Pons (tissue), 1 donor: Measurements from ENCODE around the gene UBE3C.
"Not testable (repeated sequence)": the region's sequence is repeated elsewhere in the genome, so short reads cannot be mapped to it uniquely, and the experiment has no call there.

ENCODE experiments used
- DNase-seq: peaks from one replicate; pipeline ENCODE4 v3.0.0-alpha.2; 2016; ENCODE audit warnings: low spot score

UBE3C gene

DNA sequence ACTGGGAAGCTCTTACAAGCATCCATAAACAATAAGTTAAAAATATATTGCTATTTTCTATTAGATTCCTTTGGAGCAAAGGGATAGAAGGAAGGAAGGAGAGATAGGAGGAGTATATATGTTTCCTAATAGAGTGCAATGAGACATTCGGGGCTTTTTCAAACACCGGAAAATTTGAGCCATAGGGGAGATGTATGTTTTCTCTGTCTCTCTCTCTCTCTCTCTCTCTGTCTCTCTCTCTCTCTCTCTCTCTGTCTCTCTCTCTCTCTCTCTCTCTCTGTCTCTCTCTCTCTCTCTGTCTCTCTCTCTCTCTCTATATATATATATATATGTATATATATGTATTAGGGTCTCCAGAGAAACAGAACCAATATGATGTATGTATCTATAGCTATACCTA lies 7.9 kb upstream of the UBE3C start:
- not testable (repeated sequence) for DNase-seq

DNA sequence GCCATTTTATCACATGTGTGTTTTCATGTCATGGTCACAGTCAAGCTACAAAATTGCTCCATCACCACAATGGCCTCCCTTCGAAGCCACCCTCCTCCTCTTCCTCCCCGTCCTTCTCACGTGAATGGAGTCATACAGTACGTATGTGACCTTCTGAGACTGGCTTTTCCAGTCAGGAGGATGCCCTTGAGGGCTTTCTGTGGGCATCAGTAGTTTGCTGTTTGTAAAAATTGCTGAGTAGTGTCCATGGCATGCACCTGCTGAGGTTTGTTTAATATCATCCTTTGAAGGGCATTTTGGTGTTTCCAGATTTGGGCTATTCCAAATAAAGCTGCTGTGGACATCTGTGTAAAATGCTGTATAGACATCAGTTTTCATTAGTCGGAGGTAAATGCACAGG lies 5.9 kb upstream of the UBE3C start:
- DNase-seq, result no peak

GRCh38 chr7:157133304-157133703 lies 5.4 kb upstream of the UBE3C start:
- DNase-seq, result no peak

- DNase-seq, result no peak
These were observed 2.4 kb upstream of the UBE3C start for GRCh38 chr7:157136372-157136771.

- no peak for DNase-seq
These were observed 664 bp upstream of the UBE3C start for GRCh38 chr7:157138101-157138423.

DNA sequence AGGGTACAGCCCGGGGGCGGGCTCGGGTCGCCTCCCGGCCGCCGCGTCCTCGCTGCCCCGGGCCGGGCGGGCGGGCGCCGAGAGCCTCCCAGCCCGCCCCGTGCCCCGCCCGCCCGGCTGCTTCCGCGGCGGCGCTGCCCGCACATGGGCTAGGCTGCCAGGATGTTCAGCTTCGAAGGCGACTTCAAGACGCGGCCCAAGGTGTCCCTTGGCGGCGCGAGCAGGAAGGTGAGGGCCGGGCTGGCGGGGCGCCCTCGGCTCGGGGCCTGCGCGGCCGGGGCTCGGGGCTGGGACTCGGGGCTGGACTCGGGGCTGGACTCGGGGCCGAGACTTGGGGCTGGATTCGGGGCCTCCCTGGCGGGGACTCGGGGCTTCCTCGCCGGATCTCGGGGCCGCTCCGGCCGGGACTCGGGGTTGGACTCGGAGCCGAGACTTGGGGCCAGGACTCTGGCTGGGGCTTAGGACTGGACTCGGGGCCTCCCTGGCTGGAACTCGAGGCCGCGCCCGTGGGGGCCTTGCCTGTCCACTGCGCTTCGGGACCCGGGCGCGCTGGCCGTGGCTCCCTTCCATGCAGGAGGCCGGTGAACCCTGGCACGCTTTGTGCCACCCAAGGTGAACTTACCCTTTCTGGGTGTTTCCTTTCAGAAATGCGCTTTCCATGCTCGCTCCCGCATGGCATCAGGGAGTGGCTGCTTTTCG lies 534 bp downstream of the UBE3C start:
- DNase-seq, result no peak

GRCh38 chr7:157139810-157140510 lies 1.2 kb downstream of the UBE3C start:
- no peak for DNase-seq

GRCh38 chr7:157140511-157140905 lies 1.8 kb downstream of the UBE3C start:
- DNase-seq, result no peak

DNA sequence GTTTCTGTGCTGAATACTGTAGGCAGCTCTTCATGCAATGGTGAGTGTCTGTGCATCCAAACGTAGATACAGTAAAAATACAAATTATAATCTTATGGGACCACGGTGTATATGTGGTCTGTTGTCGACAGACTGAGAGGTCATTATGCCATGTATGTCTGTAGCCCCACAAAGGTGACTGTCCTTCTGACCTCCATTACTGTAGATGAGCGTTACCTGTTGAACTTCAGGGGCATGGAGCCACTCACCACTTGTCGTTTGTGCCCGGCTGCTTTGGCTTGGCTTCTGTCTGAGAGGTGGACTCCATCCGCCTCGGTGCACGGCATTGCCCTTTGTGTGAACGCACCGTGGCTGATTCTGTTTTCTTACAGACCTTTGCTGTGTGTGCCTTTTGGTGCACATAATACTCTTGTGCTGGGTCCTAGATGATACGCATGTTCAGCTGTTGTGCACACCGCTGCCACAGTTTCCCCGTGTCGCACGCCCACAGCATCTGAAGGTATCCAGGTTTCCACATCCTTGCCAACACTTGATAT lies 2.9 kb downstream of the UBE3C start:
- no peak for DNase-seq

DNA sequence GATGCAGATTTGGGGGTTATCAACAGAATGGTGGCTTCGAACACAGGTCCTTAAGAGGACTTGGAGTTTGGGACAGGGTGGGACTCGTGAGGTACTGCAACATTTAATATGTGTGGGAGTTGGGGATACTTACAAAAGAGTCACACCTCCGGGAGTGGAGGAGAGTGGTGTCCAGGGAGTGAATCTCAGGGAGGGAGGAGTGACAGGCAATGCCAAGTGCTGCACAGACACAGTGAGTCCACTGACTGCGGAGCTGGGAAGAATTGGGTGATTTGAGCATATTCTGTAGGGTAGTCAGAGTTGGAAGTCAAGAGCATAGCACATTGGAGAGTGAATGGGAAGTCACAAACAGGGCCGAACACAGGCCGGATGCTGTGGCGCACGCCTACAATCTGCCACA lies 5.1 kb downstream of the UBE3C start:
- no peak for DNase-seq

- DNase-seq, result no peak
These were observed 10.6 kb downstream of the UBE3C start for GRCh38 chr7:157149317-157149716.

GRCh38 chr7:157150882-157151281 lies 12.2 kb downstream of the UBE3C start:
- no peak for DNase-seq

GRCh38 chr7:157151626-157152339 lies 13.1 kb downstream of the UBE3C start:
- no peak for DNase-seq

DNA sequence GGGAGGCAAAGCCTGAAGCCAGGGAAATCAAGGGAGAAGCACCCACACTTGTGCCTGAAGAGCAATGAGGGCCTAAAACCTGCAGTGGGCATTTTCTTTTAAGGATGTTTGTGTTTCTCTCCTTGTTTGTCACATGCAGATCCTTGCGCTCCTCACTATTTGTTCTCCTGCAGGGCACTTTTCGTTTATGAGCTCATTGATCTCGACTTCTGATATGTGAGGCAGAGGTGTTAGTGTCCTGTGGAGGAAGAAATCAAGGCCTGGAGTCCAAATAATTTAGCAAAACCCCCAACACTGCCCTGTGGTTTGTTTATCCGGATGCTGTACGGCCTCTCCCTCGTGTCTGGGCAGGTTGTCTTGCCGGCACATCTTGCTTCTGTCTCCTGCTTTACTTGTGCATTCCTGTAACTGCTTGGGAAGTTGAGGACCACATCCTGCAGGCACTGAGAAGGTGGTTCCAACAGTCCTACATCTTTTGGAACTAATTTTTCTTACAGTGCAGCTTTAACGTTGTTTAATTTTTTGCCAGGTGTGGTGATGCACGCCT lies 13.7 kb downstream of the UBE3C start:
- no peak for DNase-seq

DNA sequence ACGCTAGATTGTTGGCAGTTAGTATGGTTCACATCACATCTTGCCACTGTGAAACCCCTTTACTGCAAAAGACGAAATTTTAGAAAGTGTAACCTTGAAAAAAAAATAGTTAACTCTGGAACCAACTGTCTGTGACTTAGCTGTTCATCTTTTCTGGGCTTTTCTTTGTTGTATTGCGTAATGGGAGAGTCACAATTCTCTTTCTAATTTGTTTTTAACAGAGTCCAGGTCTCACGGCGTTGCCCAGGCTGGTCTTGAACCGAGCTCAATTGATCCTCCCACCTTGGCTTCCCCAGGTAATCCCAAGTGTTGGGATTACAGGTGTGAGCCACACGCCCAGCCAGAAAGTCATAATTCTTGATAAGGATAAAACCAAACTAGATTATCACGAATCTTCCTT lies 14.5 kb downstream of the UBE3C start:
- no peak for DNase-seq

DNA sequence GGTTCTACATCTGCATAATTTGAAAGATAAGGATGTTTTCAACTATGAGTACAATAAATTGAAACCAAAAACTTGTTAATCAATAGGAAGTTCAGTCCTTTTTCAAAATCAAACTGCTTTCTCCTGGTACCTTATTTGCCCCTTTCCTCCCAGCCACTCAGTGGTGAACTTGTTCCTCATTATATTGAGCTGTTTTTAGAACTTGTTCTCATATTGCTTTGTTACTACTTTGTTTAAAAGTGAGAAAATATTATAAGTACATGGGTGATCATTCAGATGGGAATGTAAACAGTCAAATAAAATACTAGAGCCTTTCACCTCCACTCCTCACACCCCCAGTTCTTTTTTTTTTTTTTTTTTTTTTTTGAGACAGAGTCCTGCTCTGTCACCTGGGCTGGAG lies 17.2 kb downstream of the UBE3C start:
- no peak for DNase-seq

GRCh38 chr7:157158400-157158799 lies 19.7 kb downstream of the UBE3C start:
- DNase-seq, result peak; percentile 95

DNA sequence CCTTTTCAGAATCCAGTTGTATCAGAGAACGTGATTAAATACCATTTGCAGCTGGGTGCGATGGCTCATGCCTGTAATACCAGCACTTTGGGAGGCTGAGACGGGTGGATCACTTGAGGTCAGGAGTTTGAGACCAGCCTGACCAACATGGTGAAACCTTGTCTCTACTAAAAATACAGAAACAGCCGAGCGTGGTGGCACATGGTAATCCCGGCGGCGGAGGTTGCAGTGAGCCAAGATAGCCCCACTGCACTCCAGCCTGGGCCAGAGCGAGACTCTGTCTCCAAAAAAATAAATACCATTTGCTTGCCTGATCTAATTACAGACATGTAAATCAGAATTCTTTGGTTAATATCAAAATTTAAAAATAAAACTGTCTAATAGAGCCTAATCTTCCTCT lies 20.8 kb downstream of the UBE3C start:
- DNase-seq, result not testable (repeated sequence)

- DNase-seq, result no peak
These were observed 21.7 kb downstream of the UBE3C start for GRCh38 chr7:157160433-157160832.

DNA sequence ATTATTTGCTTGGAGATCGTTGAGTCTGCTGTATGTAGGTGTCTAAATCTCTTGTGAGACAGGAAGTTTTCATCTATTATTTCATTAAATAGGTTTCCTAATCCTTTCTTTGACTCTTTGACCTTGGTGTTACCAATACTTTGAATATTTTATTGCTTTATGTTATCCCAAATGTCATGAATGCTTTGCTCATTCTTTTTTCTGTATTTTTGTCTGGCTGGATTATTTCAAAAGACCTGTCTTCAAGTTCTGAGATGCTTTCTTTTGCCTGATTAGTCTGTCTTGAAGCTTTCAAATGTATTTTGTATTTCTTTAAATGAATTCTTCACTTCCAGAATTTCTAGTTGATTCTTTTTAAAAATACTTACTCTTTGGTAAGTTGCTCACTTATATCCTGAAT lies 27.3 kb downstream of the UBE3C start:
- no peak for DNase-seq

DNA sequence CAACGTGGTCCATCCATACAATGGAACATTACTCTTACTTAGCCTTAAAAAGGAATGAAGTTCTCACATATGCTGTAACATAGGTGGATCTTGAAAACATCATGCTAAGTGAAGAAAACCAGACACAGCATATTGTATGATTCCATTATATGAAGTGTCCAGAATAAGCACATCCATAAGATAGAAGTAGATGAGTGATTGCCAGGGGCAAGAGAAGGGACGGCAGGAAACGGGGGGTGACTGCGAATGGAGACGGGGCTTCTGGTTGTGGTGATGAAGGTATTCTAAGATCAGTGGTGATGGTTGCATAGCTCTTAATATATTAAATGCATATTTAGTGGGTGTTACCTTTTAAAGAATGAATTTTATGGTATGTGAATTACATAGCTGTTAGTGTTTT lies 29.8 kb downstream of the UBE3C start:
- DNase-seq, result no peak

- no peak for DNase-seq
These were observed 38.0 kb downstream of the UBE3C start for GRCh38 chr7:157176771-157177170.
